Naive thymus-derived CD4-positive, alpha-beta T cell (primary cell): ENCODE data around the gene TNFAIP2. TPM values are rescaled to one million over a fixed set of nuclear protein-coding genes. Genes with fewer than 3 reads are reported as not detected.
A peak's percentile ranks its signal among the peaks of the same experiment; 100 is the strongest.

Source experiments
- ATAC-seq: fragments of 150-1000 bp; cut with Tn5 transposase; 2 replicates; pipeline ENCODE4 v1.10.0; 2021; ENCODE audit warnings: mild to moderate bottlenecking, moderate library complexity
- CTCF ChIA-PET: fragments of 350-600 bp; sonication (Branson Sonifier 250); formaldehyde crosslinking; loops from one replicate; lab custom pipeline; 2021; ENCODE audit warnings: antibody characterized with exemption; lab: Charles Lee
- POLR2A ChIA-PET: fragments of 350-600 bp; sonication (Branson Sonifier 250); formaldehyde crosslinking; loops from one replicate; lab custom pipeline; 2021; ENCODE audit warnings: antibody characterized with exemption, inconsistent platforms; lab: Charles Lee
- DNase-seq, 9 donors: peaks; one replicate each; pipeline versions ENCODE4 v3.0.0 to v3.0.0-alpha.2; 2020 to 2022; ENCODE audit warnings: mixed read lengths in 1 of 9
- H3K27ac ChIP-seq: one replicate; pipeline ENCODE4 v1.7.0; 2013; ENCODE audit warnings: mild to moderate bottlenecking, low read depth, low read length, moderate library complexity
- H3K27me3 ChIP-seq, 2 donors: one replicate each; pipeline ENCODE4 v1.7.0; 2013; ENCODE audit warnings: low read length in 2 of 2, mild to moderate bottlenecking in 2 of 2, moderate library complexity in 2 of 2; ENCODE audit not compliant: control insufficient read depth in 2 of 2, insufficient read depth in 2 of 2
- H3K36me3 ChIP-seq, 3 experiments: 1 replicate in 2 of 3; 2 replicates in 1 of 3; pipeline ENCODE4 v1.7.0; 2013; ENCODE audit warnings: low read length in 3 of 3, mild to moderate bottlenecking in 3 of 3, moderate library complexity in 1 of 3; ENCODE audit not compliant: insufficient read depth in 3 of 3, control insufficient read depth in 2 of 3
- H3K4me1 ChIP-seq, 2 donors: one replicate each; pipeline ENCODE4 v1.7.0; 2013; ENCODE audit warnings: low read length in 2 of 2, mild to moderate bottlenecking in 2 of 2, moderate library complexity in 1 of 2; ENCODE audit not compliant: control insufficient read depth in 2 of 2, insufficient read depth in 2 of 2
- H3K4me3 ChIP-seq: 2 replicates; pipeline ENCODE4 v1.7.0; 2013; ENCODE audit warnings: mild to moderate bottlenecking, low read length
- H3K9me3 ChIP-seq, 3 experiments: 1 replicate in 2 of 3; 2 replicates in 1 of 3; pipeline ENCODE4 v1.7.0; 2013; ENCODE audit warnings: low read length in 3 of 3; ENCODE audit not compliant: control insufficient read depth in 2 of 3
- H3K27ac Mint-ChIP-seq, 9 donors: one replicate each; pipeline ENCODE4 v1.8.0; 2020 to 2022; ENCODE audit warnings: mixed read lengths in 9 of 9, mild to moderate bottlenecking in 8 of 9, moderate library complexity in 5 of 9, inconsistent platforms in 2 of 9
- H3K27me3 Mint-ChIP-seq, 5 donors: one replicate each; pipeline ENCODE4 v1.8.0; 2021 to 2022; ENCODE audit warnings: mixed read lengths in 5 of 5, mild to moderate bottlenecking in 1 of 5
- H3K36me3 Mint-ChIP-seq, 5 donors: one replicate each; pipeline ENCODE4 v1.8.0; 2020 to 2022; ENCODE audit warnings: mixed read lengths in 5 of 5, mild to moderate bottlenecking in 3 of 5, inconsistent platforms in 1 of 5
- H3K4me1 Mint-ChIP-seq, 7 donors: one replicate each; pipeline ENCODE4 v1.8.0; 2020 to 2022; ENCODE audit warnings: mixed read lengths in 7 of 7, mild to moderate bottlenecking in 3 of 7, inconsistent platforms in 1 of 7
- H3K4me3 Mint-ChIP-seq, 10 donors: one replicate each; pipeline ENCODE4 v1.8.0; 2020 to 2022; ENCODE audit warnings: mild to moderate bottlenecking in 10 of 10, mixed read lengths in 10 of 10, moderate library complexity in 6 of 10, inconsistent platforms in 2 of 10
- H3K9me3 Mint-ChIP-seq, 11 donors: one replicate each; pipeline ENCODE4 v1.8.0; 2020 to 2022; ENCODE audit warnings: mixed read lengths in 11 of 11, mild to moderate bottlenecking in 4 of 11, inconsistent platforms in 1 of 11, moderate library complexity in 1 of 11
- intact Hi-C, 2 donors: fragments of 100-400 bp; cut with micrococcal nuclease; formaldehyde crosslinking; loops; one replicate each; pipeline ENCODE4 v1.15.1; 2023
- polyA plus RNA-seq, 2 donors: library from polyadenylated mRNA; unstranded; fragments of 300-500 nt; fragmentation: Illumina TruSeq; gene quantifications; one replicate each; pipeline ENCODE4 v1.2.3, GENCODE V29; 2021
- total RNA-seq, 6 experiments: library from RNA in 5 of 6; stranded (reverse) in 5 of 6; gene quantifications; 1 replicate in 5 of 6; 2 replicates in 1 of 6; pipeline ENCODE4 v1.2.3 and lab custom pipeline; 2021 to 2026

The TNFAIP2 gene
- total and polyA plus RNA-seq, 7 experiments from 2014 or later: 1.1 to 309 (median 5.5) TPM; not detected in 2

DNA sequence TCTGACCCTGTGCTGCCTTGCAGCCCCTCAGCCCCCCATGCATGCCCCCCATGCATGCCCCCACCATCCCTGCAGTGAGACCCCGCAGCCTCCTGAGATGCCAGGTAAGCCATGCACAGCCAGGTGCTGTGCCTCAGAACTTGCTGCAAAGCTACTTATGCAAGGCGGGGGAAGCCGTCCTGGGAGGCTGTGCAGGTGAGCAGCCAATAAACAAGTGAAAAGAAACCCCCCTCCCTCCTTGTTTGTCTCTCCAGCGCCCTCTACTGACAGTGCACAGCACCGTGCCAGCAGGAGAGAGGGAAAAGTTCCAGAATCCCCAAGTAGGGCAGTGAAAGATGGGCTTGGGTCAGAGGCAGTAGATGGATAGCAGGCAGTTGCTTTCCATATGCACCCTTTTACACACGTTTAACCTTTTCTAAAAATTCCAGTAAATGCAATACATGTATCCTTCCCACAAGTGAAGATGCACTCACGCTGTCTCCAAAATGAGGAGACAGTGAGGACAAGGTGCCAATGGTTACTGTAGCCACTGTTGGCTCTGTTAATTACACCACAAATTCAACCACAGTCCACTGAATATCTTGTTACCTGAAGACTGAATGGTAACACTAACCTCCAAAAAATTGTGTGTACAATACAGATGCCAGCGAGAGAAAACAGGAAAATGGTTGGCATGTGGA lies 18.0 kb downstream of the TNFAIP2 start:
- intact Hi-C loops: loop anchor here in 1 of 2 donors (1.0 kb wide), 1 partner anchor 36 kb away; no protein-coding TSS in a partner anchor
- DNase-seq: peak in 1 of 9 donors; percentile 8

GRCh38 chr14:103142026-103142425 lies 18.8 kb downstream of the TNFAIP2 start:
- ChIA-PET CTCF (no interaction called here), POLR2A (no interaction called here)
- peaks cover 31 to 63% (median 48%) of the 10 kb centered on the region in 5 donors for H3K27me3 Mint-ChIP-seq
- peaks cover 0 to 10% (median 6%) of the 10 kb centered on the region in 7 donors for H3K4me1 Mint-ChIP-seq
- no peak for DNase-seq
- H3K27me3 ChIP-seq: no peaks in the 10 kb centered on the region
- H3K27ac Mint-ChIP-seq: no peak overlapping the region
- no peaks in the 10 kb centered on the region for H3K4me1 ChIP-seq
- no peaks in the 10 kb centered on the region for H3K9me3 Mint-ChIP-seq
- H3K9me3 ChIP-seq: no peaks in the 10 kb centered on the region
- no peaks in the 10 kb centered on the region for H3K36me3 Mint-ChIP-seq
- H3K4me3 Mint-ChIP-seq: no peak overlapping the region
- H3K4me3 ChIP-seq: no peak overlapping the region
- ATAC-seq: no peak
- H3K27ac ChIP-seq: no peak overlapping the region
- intact Hi-C loops: no loop called here
- no peaks in the 10 kb centered on the region for H3K36me3 ChIP-seq

More for the DNA sequence above, 18.0 kb downstream of the TNFAIP2 start:
- no peak overlapping the region for H3K27ac Mint-ChIP-seq
- no peaks in the 10 kb centered on the region for H3K9me3 ChIP-seq
- ATAC-seq: peak; percentile 47
- no peaks in the 10 kb centered on the region for H3K4me1 ChIP-seq
- H3K27ac ChIP-seq: no peak overlapping the region
- no peaks in the 10 kb centered on the region for H3K9me3 Mint-ChIP-seq
- H3K36me3 Mint-ChIP-seq: no peaks in the 10 kb centered on the region
- H3K4me1 Mint-ChIP-seq: peaks cover 0 to 10% (median 6%) of the 10 kb centered on the region in 7 donors
- H3K36me3 ChIP-seq: no peaks in the 10 kb centered on the region
- peak overlapping the region in 2 of 10 donors; percentile 7 to 23 for H3K4me3 Mint-ChIP-seq
- H3K4me3 ChIP-seq: no peak overlapping the region
- CTCF ChIA-PET: no interaction called here
- POLR2A ChIA-PET: no interaction called here
- H3K27me3 Mint-ChIP-seq: peaks cover 31 to 55% (median 48%) of the 10 kb centered on the region in 5 donors
- H3K27me3 ChIP-seq: no peaks in the 10 kb centered on the region

GRCh38 chr14:103142721-103143302 lies 19.6 kb downstream of the TNFAIP2 start:
- ChIA-PET CTCF (no interaction called here), POLR2A (no interaction called here)
- H3K27me3 ChIP-seq: no peaks in the 10 kb centered on the region
- Mint-ChIP-seq H3K27ac (peak overlapping the region in 1 of 9 donors; percentile 14), H3K27me3 (peaks cover 28 to 67% (median 48%) of the 10 kb centered on the region in 5 donors), H3K4me1 (peaks cover 0 to 10% (median 5%) of the 10 kb centered on the region in 7 donors), H3K4me3 (no peak overlapping the region), H3K9me3 (no peaks in the 10 kb centered on the region), H3K36me3 (no peaks in the 10 kb centered on the region)
- DNase-seq (no peak), ATAC-seq (no peak)
- H3K4me3 ChIP-seq: no peak overlapping the region
- intact Hi-C loops: no loop called here
- H3K4me1 ChIP-seq: no peaks in the 10 kb centered on the region
- no peak overlapping the region for H3K27ac ChIP-seq
- H3K9me3 ChIP-seq: no peaks in the 10 kb centered on the region
- H3K36me3 ChIP-seq: no peaks in the 10 kb centered on the region

DNA sequence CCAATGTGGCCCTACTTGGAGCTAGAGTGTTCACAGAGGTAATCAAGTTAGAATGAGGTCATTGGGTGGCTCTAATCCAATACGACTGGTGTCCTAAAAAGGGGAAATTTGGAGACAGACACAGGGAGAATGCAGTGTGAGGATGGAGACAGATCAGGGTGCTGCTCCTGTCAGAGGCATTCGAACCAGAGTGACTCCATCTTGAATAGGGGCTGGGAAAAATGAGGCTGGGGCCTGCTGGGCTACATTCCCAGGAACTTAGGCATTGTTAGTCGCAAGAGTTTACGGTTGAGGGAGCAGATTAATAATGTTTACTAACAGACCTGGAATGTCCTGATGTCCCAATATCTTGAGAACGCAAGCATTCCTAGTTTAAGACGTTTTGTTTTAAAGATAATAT lies 20.2 kb downstream of the TNFAIP2 start:
- H3K27ac Mint-ChIP-seq: no peak overlapping the region
- peaks cover 28 to 72% (median 51%) of the 10 kb centered on the region in 5 donors for H3K27me3 Mint-ChIP-seq
- peaks cover 0 to 10% (median 5%) of the 10 kb centered on the region in 7 donors for H3K4me1 Mint-ChIP-seq
- no peaks in the 10 kb centered on the region for H3K36me3 Mint-ChIP-seq
- H3K4me3 ChIP-seq: no peak overlapping the region
- no peaks in the 10 kb centered on the region for H3K4me1 ChIP-seq
- H3K9me3 Mint-ChIP-seq: no peaks in the 10 kb centered on the region
- no peaks in the 10 kb centered on the region for H3K27me3 ChIP-seq
- ATAC-seq (no peak), DNase-seq (no peak)
- H3K36me3 ChIP-seq: no peaks in the 10 kb centered on the region
- H3K9me3 ChIP-seq: no peaks in the 10 kb centered on the region
- POLR2A ChIA-PET: no interaction called here
- no peak overlapping the region for H3K4me3 Mint-ChIP-seq
- intact Hi-C loops: no loop called here
- no peak overlapping the region for H3K27ac ChIP-seq
- CTCF ChIA-PET: no interaction called here

DNA sequence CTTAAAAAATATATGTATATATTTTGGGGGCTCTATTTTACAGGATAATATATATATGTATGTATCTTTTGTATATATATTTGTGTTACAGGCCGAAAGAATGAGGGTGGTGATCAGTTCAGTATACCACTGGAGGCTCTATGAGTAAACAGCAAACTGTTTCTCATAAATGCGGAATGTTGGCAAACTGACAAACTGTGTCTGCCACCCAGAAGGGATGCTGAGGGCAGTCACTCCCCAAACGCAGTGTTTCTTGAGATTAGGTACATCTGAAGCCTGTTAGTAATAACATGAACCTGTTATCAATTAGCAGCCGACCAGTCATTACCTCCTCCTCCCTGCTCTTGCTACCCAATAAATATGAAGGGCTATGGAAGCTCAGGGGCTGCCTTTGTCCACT lies 20.8 kb downstream of the TNFAIP2 start:
- Mint-ChIP-seq H3K9me3 (no peaks in the 10 kb centered on the region), H3K27ac (no peak overlapping the region), H3K36me3 (no peaks in the 10 kb centered on the region), H3K27me3 (peaks cover 28 to 73% (median 52%) of the 10 kb centered on the region in 5 donors), H3K4me1 (peaks cover 0 to 10% (median 5%) of the 10 kb centered on the region in 7 donors), H3K4me3 (no peak overlapping the region)
- ChIA-PET POLR2A (no interaction called here), CTCF (no interaction called here)
- H3K9me3 ChIP-seq: no peaks in the 10 kb centered on the region
- intact Hi-C loops: no loop called here
- no peaks in the 10 kb centered on the region for H3K4me1 ChIP-seq
- H3K27me3 ChIP-seq: no peaks in the 10 kb centered on the region
- H3K4me3 ChIP-seq: no peak overlapping the region
- H3K27ac ChIP-seq: no peak overlapping the region
- ATAC-seq (no peak), DNase-seq (no peak)
- H3K36me3 ChIP-seq: no peaks in the 10 kb centered on the region

- POLR2A ChIA-PET: no interaction called here
- Mint-ChIP-seq H3K4me3 (no peak overlapping the region), H3K27ac (no peak overlapping the region), H3K4me1 (peaks cover 0 to 2% (median 0%) of the 10 kb centered on the region in 7 donors), H3K36me3 (no peaks in the 10 kb centered on the region), H3K9me3 (no peaks in the 10 kb centered on the region), H3K27me3 (peaks cover 17 to 55% (median 40%) of the 10 kb centered on the region in 5 donors)
- Histone ChIP-seq H3K4me3 (no peak overlapping the region), H3K9me3 (no peaks in the 10 kb centered on the region), H3K36me3 (no peaks in the 10 kb centered on the region), H3K27me3 (no peaks in the 10 kb centered on the region), H3K27ac (no peak overlapping the region), H3K4me1 (no peaks in the 10 kb centered on the region)
- ATAC-seq (no peak), DNase-seq (no peak)
- CTCF ChIA-PET: no interaction called here
- intact Hi-C loops: no loop called here
Observed at GRCh38 chr14:103146141-103146709, 23.0 kb downstream of the TNFAIP2 start.
